GM20000 (cell line): ENCODE results near the gene ZNF662.

Source experiments
- DNase-seq: peaks from one replicate; pipeline ENCODE4 v3.0.0; 2012; ENCODE audit warnings: low spot score
- TF ChIP-seq, protein P1 (sequence below): IDR thresholded peaks from 2 replicates; pipeline ENCODE4 v1.5.1; 2012; ENCODE audit warnings: mild to moderate bottlenecking, control low read depth; ENCODE audit errors: extremely low read depth, missing control alignments

ZNF662 gene

GRCh38 chr3:42936157-42936981 is 30.4 kb downstream of the ZNF662 start:
- no peak for DNase-seq
- TF ChIP-seq, protein P1, sequence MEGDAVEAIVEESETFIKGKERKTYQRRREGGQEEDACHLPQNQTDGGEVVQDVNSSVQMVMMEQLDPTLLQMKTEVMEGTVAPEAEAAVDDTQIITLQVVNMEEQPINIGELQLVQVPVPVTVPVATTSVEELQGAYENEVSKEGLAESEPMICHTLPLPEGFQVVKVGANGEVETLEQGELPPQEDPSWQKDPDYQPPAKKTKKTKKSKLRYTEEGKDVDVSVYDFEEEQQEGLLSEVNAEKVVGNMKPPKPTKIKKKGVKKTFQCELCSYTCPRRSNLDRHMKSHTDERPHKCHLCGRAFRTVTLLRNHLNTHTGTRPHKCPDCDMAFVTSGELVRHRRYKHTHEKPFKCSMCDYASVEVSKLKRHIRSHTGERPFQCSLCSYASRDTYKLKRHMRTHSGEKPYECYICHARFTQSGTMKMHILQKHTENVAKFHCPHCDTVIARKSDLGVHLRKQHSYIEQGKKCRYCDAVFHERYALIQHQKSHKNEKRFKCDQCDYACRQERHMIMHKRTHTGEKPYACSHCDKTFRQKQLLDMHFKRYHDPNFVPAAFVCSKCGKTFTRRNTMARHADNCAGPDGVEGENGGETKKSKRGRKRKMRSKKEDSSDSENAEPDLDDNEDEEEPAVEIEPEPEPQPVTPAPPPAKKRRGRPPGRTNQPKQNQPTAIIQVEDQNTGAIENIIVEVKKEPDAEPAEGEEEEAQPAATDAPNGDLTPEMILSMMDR, result no peak

DNA sequence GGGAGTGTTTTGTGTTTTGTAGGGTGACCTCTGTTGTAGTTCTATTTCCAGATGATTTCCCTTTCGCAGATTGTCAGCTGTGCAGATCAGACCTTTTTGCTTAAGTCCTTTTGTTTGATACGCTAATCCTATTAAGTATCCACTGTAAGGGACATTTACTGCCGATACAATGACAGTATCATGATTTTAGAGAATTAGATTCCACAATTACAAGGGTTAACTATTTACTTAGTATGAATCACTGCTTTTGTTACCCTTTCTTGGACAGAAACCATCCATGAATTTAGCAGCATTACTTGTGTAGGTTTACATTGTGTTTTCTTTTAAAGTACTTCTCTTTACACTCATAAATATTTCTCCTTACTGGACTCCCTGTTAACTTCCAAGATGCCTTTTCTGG is 31.4 kb downstream of the ZNF662 start:
- no peak for DNase-seq
- TF ChIP-seq, protein P1, result no peak

- TF ChIP-seq, protein P1, result no peak
- no peak for DNase-seq
Observed at GRCh38 chr3:42942693-42943092, 36.8 kb downstream of the ZNF662 start.

- no peak for DNase-seq
- TF ChIP-seq, protein P1, result no peak
Observed at GRCh38 chr3:42946050-42946449, 40.1 kb downstream of the ZNF662 start.

GRCh38 chr3:42957573-42957972 is 51.6 kb downstream of the ZNF662 start:
- TF ChIP-seq, protein P1, result no peak
- DNase-seq, result no peak

DNA sequence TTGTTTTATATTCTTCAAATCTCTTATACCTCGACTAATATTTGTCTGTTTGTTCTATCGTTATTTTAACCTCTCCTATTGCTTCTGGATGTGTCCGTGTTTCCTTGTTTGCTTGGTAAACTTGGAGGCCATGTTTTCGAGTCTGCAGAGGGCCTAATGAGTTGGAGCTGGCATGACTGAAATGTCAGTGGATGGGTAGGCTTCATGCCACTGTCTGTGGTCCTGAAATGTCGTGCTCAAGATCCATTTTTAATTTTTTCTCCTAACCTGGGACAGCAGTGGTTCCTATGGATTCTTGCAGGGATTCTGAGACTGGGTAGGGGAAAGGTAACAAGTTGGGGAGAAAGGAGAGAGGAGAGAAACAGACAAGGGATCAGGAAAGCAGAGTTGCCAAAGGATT is 54.3 kb downstream of the ZNF662 start:
- no peak for DNase-seq
- TF ChIP-seq, protein P1, result no peak

DNA sequence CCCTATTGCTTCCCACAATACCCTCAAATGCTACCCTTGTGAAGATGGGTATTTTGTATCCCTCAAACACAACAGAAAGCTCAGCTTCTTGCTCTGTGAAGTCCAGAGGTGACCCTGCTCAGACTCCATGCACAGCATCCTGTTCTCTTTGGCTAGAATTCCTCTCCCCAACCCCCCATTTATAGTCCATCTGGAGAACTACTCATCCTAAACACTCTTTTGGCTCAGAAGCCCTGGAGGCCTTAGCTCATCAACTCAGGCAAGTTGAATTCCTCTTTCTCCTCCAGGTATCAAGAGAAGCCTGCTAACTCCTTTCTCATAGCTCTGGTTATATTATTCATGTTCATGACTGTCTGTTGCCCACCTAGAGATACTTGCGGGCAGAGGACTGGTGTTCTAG is 54.8 kb downstream of the ZNF662 start:
- TF ChIP-seq, protein P1, result no peak
- DNase-seq, result no peak
